ENCODE results near the gene TARBP1.
"Not testable (repeated sequence)": the region's sequence is repeated elsewhere in the genome, so short reads cannot be mapped to it uniquely, and the experiment has no call there.

The TARBP1 gene

GRCh38 chr1:234505769-234506102 lies 26.8 kb upstream of the TARBP1 start:
- DNase-seq: no peak

GRCh38 chr1:234504969-234505768 lies 26.2 kb upstream of the TARBP1 start:
- DNase-seq: no peak

- not testable (repeated sequence) for DNase-seq
These were observed 25.3 kb upstream of the TARBP1 start for GRCh38 chr1:234504251-234504650.

GRCh38 chr1:234503193-234504050 lies 24.4 kb upstream of the TARBP1 start:
- DNase-seq: no peak

- DNase-seq: no peak
These were observed 23.8 kb upstream of the TARBP1 start for GRCh38 chr1:234502785-234503184.

GRCh38 chr1:234500269-234500668 lies 21.3 kb upstream of the TARBP1 start:
- DNase-seq: peak; percentile 70

- DNase-seq: no peak
These were observed 20.9 kb upstream of the TARBP1 start for GRCh38 chr1:234499943-234500245.

- peak; percentile 82 for DNase-seq
These were observed 20.4 kb upstream of the TARBP1 start for GRCh38 chr1:234499119-234499942.

- no peak for DNase-seq
These were observed 19.6 kb upstream of the TARBP1 start for GRCh38 chr1:234498448-234499118.

- DNase-seq: no peak
These were observed 18.6 kb upstream of the TARBP1 start for GRCh38 chr1:234497589-234497988.

- no peak for DNase-seq
These were observed 16.4 kb upstream of the TARBP1 start for GRCh38 chr1:234495231-234495990.

- DNase-seq: no peak
These were observed 15.1 kb upstream of the TARBP1 start for GRCh38 chr1:234494049-234494448.

- DNase-seq: no peak
These were observed 12.0 kb upstream of the TARBP1 start for GRCh38 chr1:234490793-234491479.

GRCh38 chr1:234489698-234490077 lies 10.7 kb upstream of the TARBP1 start:
- DNase-seq: no peak

GRCh38 chr1:234489007-234489697 lies 10.2 kb upstream of the TARBP1 start:
- DNase-seq: no peak

- no peak for DNase-seq
These were observed 9.4 kb upstream of the TARBP1 start for GRCh38 chr1:234488054-234489006.

GRCh38 chr1:234486858-234487840 lies 8.2 kb upstream of the TARBP1 start:
- no peak for DNase-seq

- no peak for DNase-seq
These were observed 6.2 kb upstream of the TARBP1 start for GRCh38 chr1:234484991-234485739.
